K562 (cell line): Measurements from ENCODE around the gene SS18L1. TPM values are rescaled to one million over a fixed set of nuclear protein-coding genes. Genes with fewer than 3 reads are reported as not detected.

ENCODE experiments used
- ATAC-seq: fragments of 200-7000 bp; cut with Tn5 transposase; 3 replicates; pipeline ENCODE4 v1.9.1; 2020; ENCODE audit warnings: moderate library complexity
- BruUV-seq: library from RNA; stranded (reverse); fragments of 400-500 nt; replicated peaks from 2 replicates; lab custom pipeline; 2021; lab: Mats Ljungman, UMichigan
- CTCF ChIA-PET: fragments of 300-600 bp; formaldehyde crosslinking; extraction: SDS; loops from one replicate; lab custom pipeline; 2021; ENCODE audit warnings: low intra/inter-chr PET ratio; lab: Yijun Ruan, JAX
- POLR2A ChIA-PET: fragments of 300-600, 350-650 bp; sonication (Branson Sonifier 250); formaldehyde crosslinking; extraction: SDS; loops from one replicate; lab custom pipeline; 2021; ENCODE audit warnings: antibody characterized with exemption, inconsistent platforms; lab: Yijun Ruan, JAX
- DNase-seq, 4 experiments: peaks; one replicate each; pipeline versions ENCODE4 v3.0.0 to v3.0.0-alpha.2; 2011 to 2018; ENCODE audit warnings: low spot score in 3 of 4, mixed read lengths in 3 of 4; ENCODE audit errors: extremely low read depth in 1 of 4
- FAIRE-seq: peaks from 2 replicates; lab custom pipeline; 2011; peaks lifted over from hg19 to GRCh38; lab: Jason Lieb, UNC
- H2AFZ ChIP-seq: 2 replicates; pipeline ENCODE4 v1.6.0; 2011; ENCODE audit warnings: low read depth, low read length, control low read depth, inconsistent platforms
- H3K27ac ChIP-seq: fragments of 200-600 bp; 3 replicates; pipeline ENCODE4 v1.8.0; 2011; ENCODE audit warnings: low read depth, mild to moderate bottlenecking, control low read depth, inconsistent platforms, low read length, moderate library complexity, mixed read lengths; ENCODE audit errors: extremely low read depth
- H3K27me3 ChIP-seq, 2 experiments: fragments of 300-600 bp in 1 of 2; 2 replicates in 1 of 2; 3 replicates in 1 of 2; pipeline versions ENCODE4 v1.6.0 to v1.8.0; 2011; ENCODE audit warnings: inconsistent platforms in 2 of 2, low read length in 2 of 2, mild to moderate bottlenecking in 1 of 2, mixed read lengths in 1 of 2, moderate library complexity in 1 of 2; ENCODE audit not compliant: control insufficient read depth in 2 of 2, insufficient read depth in 2 of 2
- H3K36me3 ChIP-seq: fragments of 300-600 bp; 3 replicates; pipeline ENCODE4 v1.8.0; 2011; ENCODE audit warnings: mild to moderate bottlenecking, low read length, inconsistent platforms; ENCODE audit not compliant: control insufficient read depth, insufficient read depth
- H3K4me1 ChIP-seq, 2 experiments: fragments of 200-600 bp in 1 of 2; replicated peaks in 1 of 2; 2 replicates in 1 of 2; 3 replicates in 1 of 2; pipeline versions ENCODE4 v1.5.1 to v1.8.0; 2011; ENCODE audit warnings: inconsistent platforms in 2 of 2, low read length in 2 of 2, mild to moderate bottlenecking in 1 of 2, mixed read lengths in 1 of 2, moderate library complexity in 1 of 2; ENCODE audit not compliant: control insufficient read depth in 2 of 2, insufficient read depth in 2 of 2
- H3K4me2 ChIP-seq: 2 replicates; pipeline ENCODE4 v1.6.1; 2011; ENCODE audit warnings: low read length, control low read depth, inconsistent platforms, mixed read lengths; ENCODE audit not compliant: insufficient read depth
- H3K4me3 ChIP-seq: fragments of 200-600 bp; sonication (generic), shearing (Covaris generic); 2 replicates; pipeline ENCODE4 v1.5.1; 2016; ENCODE audit warnings: control low read depth, inconsistent platforms
- H3K79me2 ChIP-seq: fragments of 200-600 bp; 3 replicates; pipeline ENCODE4 v1.8.0; 2011; ENCODE audit warnings: low read length, inconsistent platforms; ENCODE audit not compliant: control insufficient read depth, insufficient read depth
- H3K9ac ChIP-seq, 2 experiments: 2 replicates each; pipeline versions ENCODE4 v1.6.0 to v1.6.1; 2011; ENCODE audit warnings: low read depth in 2 of 2, low read length in 2 of 2, control low read depth in 1 of 2, inconsistent platforms in 1 of 2, mild to moderate bottlenecking in 1 of 2, mixed read lengths in 1 of 2; ENCODE audit not compliant: insufficient read depth in 1 of 2
- H3K9me1 ChIP-seq: one replicate; pipeline ENCODE4 v1.6.0; 2011; ENCODE audit warnings: inconsistent platforms, mild to moderate bottlenecking, low read length, moderate library complexity; ENCODE audit not compliant: control insufficient read depth, insufficient read depth
- H3K9me3 ChIP-seq: replicated peaks from 2 replicates; pipeline ENCODE4 v1.5.1; 2011; ENCODE audit warnings: low read depth, low read length, inconsistent platforms; ENCODE audit not compliant: control insufficient read depth, insufficient read depth
- H4K20me1 ChIP-seq: replicated peaks from 2 replicates; pipeline ENCODE4 v1.6.1; 2011; ENCODE audit warnings: low read length, inconsistent platforms, mixed read lengths; ENCODE audit not compliant: control insufficient read depth, insufficient read depth
- CREBBP ChIP-seq: IDR thresholded peaks from one replicate; pipeline ENCODE4 v1.6.1; 2012; ENCODE audit warnings: low read depth, mild to moderate bottlenecking, control low read depth, inconsistent platforms, low read length
- NEUROD1 ChIP-seq: fragments of 150-350 bp; IDR thresholded peaks from 2 replicates; pipeline ENCODE4 v1.6.1; 2014; ENCODE audit warnings: borderline replicate concordance, low read length, low read depth; ENCODE audit not compliant: partially characterized antibody
- TCFL5 ChIP-seq: fragments of 250-450 bp; sonication (Bioruptor Pico); conservative IDR thresholded peaks from 2 replicates; pipeline ENCODE4 v1.6.1; 2021; ENCODE audit warnings: mild to moderate bottlenecking, moderate library complexity, matching md5 sums
- TRIM24 ChIP-seq, 2 experiments: fragments of 450-650 bp; IDR thresholded peaks; 2 replicates each; pipeline ENCODE4 v1.6.1; 2016
- USF1 ChIP-seq: sonication (generic); formaldehyde crosslinking; IDR thresholded peaks from 2 replicates; pipeline ENCODE4 v1.9.0; 2022; ENCODE audit warnings: mild to moderate bottlenecking, missing genetic modification reagents
- ZBTB43 ChIP-seq: sonication (generic); formaldehyde crosslinking; IDR thresholded peaks from 2 replicates; pipeline ENCODE4 v1.8.0; 2023; ENCODE audit warnings: mild to moderate bottlenecking, missing genetic modification reagents
- ZNF507 ChIP-seq: conservative IDR thresholded peaks from 2 replicates; pipeline ENCODE4 v1.6.1; 2017; ENCODE audit warnings: missing genetic modification characterization, missing compliant biosample characterization
- WGBS: fragments of 100-300 bp; shearing (Covaris generic); methylation state at CpG from one replicate; pipeline ENCODE4 v1.1.6; 2016; ENCODE audit warnings: low coverage, mixed read lengths; ENCODE audit not compliant: insufficient coverage; ENCODE audit errors: missing lambda C conversion rate; 5-methylcytosine and 5-hydroxymethylcytosine counted together
- in situ Hi-C: fragments of 300-500 bp; cut with MboI; formaldehyde crosslinking; loops from 4 replicates; pipeline ENCODE4 v1.15.0; 2018; ENCODE audit warnings: inconsistent platforms, mixed read lengths
- intact Hi-C: fragments of 100-400 bp; cut with micrococcal nuclease; formaldehyde crosslinking; loops from 2 replicates; pipeline ENCODE4 v1.14.2; 2022
- polyA plus RNA-seq, 8 experiments: library from polyadenylated mRNA; depleted of rRNA in 4 of 8; stranded (reverse) in 5 of 8; unstranded in 3 of 8; fragments of >200 nt; fragmentation: Nextera tagmentation in 2 of 8; fragmentation: Illumina TruSeq in 1 of 8; extraction: Ambion mirVana in 2 of 8; extraction: Trizol in 1 of 8; gene quantifications; 2 replicates each; pipeline versions ENCODE4 v1.2.1 to v1.2.3, GENCODE V29; 2011 to 2014; ENCODE audit warnings: inconsistent platforms in 1 of 8, missing spikeins in 1 of 8
- total RNA-seq, 7 experiments: library from RNA; depleted of rRNA in 6 of 7; stranded (reverse); fragments of >200 nt in 6 of 7; fragmentation: Illumina TruSeq in 2 of 7; extraction: Trizol in 2 of 7; gene quantifications; 2 replicates each; pipeline versions ENCODE4 v1.2.1 to v1.2.3, GENCODE V29; 2011 to 2021; ENCODE audit warnings: low replicate concordance in 1 of 7

Gene SS18L1
- total and polyA plus RNA-seq, 9 of the 15 experiments (the other 6 are each of a cell fraction or from before 2014, with no cell fraction given) = 2.7 to 28.3 (median 15.1) TPM

GRCh38 chr20:62228982-62229545 lies 85.5 kb downstream of the SS18L1 start (continued):
- TF ChIP-seq ZBTB43 (CRISPR knock-in tag) (peak; percentile 90; the same call in 1 of the 2 replicates), NEUROD1 (no peak), ZNF507 (tag) (no peak), CREBBP (peak; percentile 15), TRIM24 (IDR thresholded peaks at IDR 0.05) (0 out of 4 replicates have a peak, but pooled peaks of 1 of the 2 experiments have one; percentile 8)

- H3K36me3 ChIP-seq = no peaks in the 10 kb centered on the region
- H3K27ac ChIP-seq = no peak overlapping the region
- TF ChIP-seq TCFL5 (no peak), USF1 (CRISPR knock-in tag) (0 out of 2 replicates have a peak, but pooled peaks have one; percentile 19)
- H4K20me1 ChIP-seq = no peaks in the 10 kb centered on the region; the same call in none of the 2 replicates
- H3K4me2 ChIP-seq = no peak overlapping the region
- no TSS peak for BruUV-seq
- peaks cover 7 to 30% of the 10 kb centered on the region in 2 experiments; a peak in 4 of 5 replicates for H3K27me3 ChIP-seq
- no peaks in the 10 kb centered on the region for H3K9me1 ChIP-seq
- no peak for DNase-seq
- ChIA-PET CTCF (no interaction called here), POLR2A (no interaction called here)
- H3K9me3 ChIP-seq = peaks cover 7% of the 10 kb centered on the region; the same call in 1 of the 2 replicates
- intact Hi-C loops (no loop called here), in situ Hi-C loops (no loop called here)
- 3% methylated on average over 4 of the region's 4 CpGs for WGBS
- H3K4me1 ChIP-seq = peaks cover 0 to 31% of the 10 kb centered on the region in 2 experiments; a peak in 2 of 5 replicates
- H2AFZ ChIP-seq = no peak overlapping the region
- no peaks in the 10 kb centered on the region for H3K79me2 ChIP-seq
- H3K4me3 ChIP-seq = no peak overlapping the region
- no peak overlapping the region for H3K9ac ChIP-seq
- ATAC-seq = no peak
- FAIRE-seq = peak; percentile 68
Measured at GRCh38 chr20:62229667-62230066, 86.1 kb downstream of the SS18L1 start.
